H1 (cell line): Measurements from ENCODE around the gene CT45A2.
"Not testable (repeated sequence)": the region's sequence is repeated elsewhere in the genome, so short reads cannot be mapped to it uniquely, and the experiment has no call there.

Source experiments
- CHD2 ChIP-seq: IDR thresholded peaks from 2 replicates; pipeline ENCODE4 v1.6.1; 2012; ENCODE audit warnings: low read length, improper control_type of control experiment
- EZH2 ChIP-seq: fragments of 200-600 bp; sonication (generic); IDR thresholded peaks from 2 replicates; pipeline ENCODE4 v1.7.1; 2012; ENCODE audit warnings: low read depth, mild to moderate bottlenecking, moderate library complexity, low read length, inconsistent platforms; ENCODE audit not compliant: severe bottlenecking
- FOSL1 ChIP-seq: IDR thresholded peaks from 2 replicates; pipeline ENCODE4 v1.6.1; 2011; ENCODE audit warnings: mild to moderate bottlenecking, low read depth, low read length, moderate library complexity; ENCODE audit not compliant: insufficient read depth
- JUN ChIP-seq: IDR thresholded peaks from 2 replicates; pipeline ENCODE4 v1.6.1; 2011; ENCODE audit warnings: low read depth, mild to moderate bottlenecking, improper control_type of control experiment, low read length
- JUND ChIP-seq: IDR thresholded peaks from 2 replicates; pipeline ENCODE4 v1.6.1; 2011; ENCODE audit warnings: mild to moderate bottlenecking, improper control_type of control experiment, low read length
- POU5F1 ChIP-seq: IDR thresholded peaks from 2 replicates; pipeline ENCODE4 v1.6.1; 2011; ENCODE audit warnings: low read depth, mild to moderate bottlenecking, low read length, moderate library complexity
- TF ChIP-seq, protein P1 (sequence below), 3 experiments: IDR thresholded peaks; 1 replicate in 2 of 3; 2 replicates in 1 of 3; pipeline versions ENCODE4 v1.5.1 to v1.6.1; 2011; ENCODE audit warnings: low read length in 3 of 3, mild to moderate bottlenecking in 3 of 3, inconsistent platforms in 2 of 3, low read depth in 1 of 3, moderate library complexity in 1 of 3; ENCODE audit not compliant: insufficient read depth in 1 of 3; ENCODE audit errors: control extremely low read depth in 1 of 3

DNA sequence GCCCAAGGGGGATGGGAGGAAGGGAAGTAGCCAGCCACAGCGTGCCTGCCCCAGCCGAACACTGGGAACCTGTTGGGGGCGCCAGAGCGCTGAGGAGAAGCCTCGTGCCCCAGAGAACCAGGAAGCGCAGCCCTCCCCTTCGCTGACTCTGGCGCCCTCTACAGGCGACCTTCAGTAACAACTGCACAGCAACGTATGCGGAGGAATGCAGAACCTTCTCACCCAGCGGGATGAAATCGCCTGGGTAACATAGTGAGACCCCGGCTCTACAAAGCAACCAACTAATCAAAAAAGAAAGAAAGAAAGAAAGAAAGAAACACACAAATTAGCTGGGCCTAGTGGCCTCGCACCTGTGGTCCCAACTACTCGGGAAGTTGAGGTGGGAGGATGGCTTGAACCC, 17.1 kb downstream of the CT45A2 start, which contains the start of gene CT45A6:
- not testable (repeated sequence) for TF ChIP-seq EZH2, POU5F1, FOSL1, CHD2, JUND, JUN
- TF ChIP-seq, protein P1, sequence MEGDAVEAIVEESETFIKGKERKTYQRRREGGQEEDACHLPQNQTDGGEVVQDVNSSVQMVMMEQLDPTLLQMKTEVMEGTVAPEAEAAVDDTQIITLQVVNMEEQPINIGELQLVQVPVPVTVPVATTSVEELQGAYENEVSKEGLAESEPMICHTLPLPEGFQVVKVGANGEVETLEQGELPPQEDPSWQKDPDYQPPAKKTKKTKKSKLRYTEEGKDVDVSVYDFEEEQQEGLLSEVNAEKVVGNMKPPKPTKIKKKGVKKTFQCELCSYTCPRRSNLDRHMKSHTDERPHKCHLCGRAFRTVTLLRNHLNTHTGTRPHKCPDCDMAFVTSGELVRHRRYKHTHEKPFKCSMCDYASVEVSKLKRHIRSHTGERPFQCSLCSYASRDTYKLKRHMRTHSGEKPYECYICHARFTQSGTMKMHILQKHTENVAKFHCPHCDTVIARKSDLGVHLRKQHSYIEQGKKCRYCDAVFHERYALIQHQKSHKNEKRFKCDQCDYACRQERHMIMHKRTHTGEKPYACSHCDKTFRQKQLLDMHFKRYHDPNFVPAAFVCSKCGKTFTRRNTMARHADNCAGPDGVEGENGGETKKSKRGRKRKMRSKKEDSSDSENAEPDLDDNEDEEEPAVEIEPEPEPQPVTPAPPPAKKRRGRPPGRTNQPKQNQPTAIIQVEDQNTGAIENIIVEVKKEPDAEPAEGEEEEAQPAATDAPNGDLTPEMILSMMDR (IDR thresholded peaks at IDR 0.05; ENCODE audit: control extremely low read depth in 1 of 3, insufficient read depth in 1 of 3, low read depth in 1 of 3, low read length in 3 of 3), result not testable (repeated sequence)
